HEK293T (cell line): ENCODE measurements around the gene SYNM.

Experiments used
- CTCF ChIA-PET: fragments of 350-600 bp; formaldehyde crosslinking; extraction: SDS; loops from one replicate; lab custom pipeline; 2021; ENCODE audit warnings: antibody characterized with exemption, inconsistent platforms; lab: Yijun Ruan, JAX
- POLR2A ChIA-PET: fragments of 350-600 bp; formaldehyde crosslinking; extraction: SDS; loops from one replicate; lab custom pipeline; 2020; ENCODE audit warnings: antibody characterized with exemption, inconsistent platforms; lab: Yijun Ruan, JAX
- DNase-seq: peaks from one replicate; pipeline ENCODE4 v3.0.0; 2012; ENCODE audit warnings: mixed read lengths; ENCODE audit errors: extremely low spot score
- ARNT ChIP-seq: fragments of 450-650 bp; IDR thresholded peaks from 2 replicates; pipeline ENCODE4 v1.6.1; 2017; ENCODE audit warnings: mild to moderate bottlenecking
- BHLHE40 ChIP-seq: fragments of 450-650 bp; IDR thresholded peaks from 2 replicates; pipeline ENCODE4 v1.6.1; 2016; ENCODE audit warnings: mild to moderate bottlenecking, moderate library complexity, borderline replicate concordance
- CTBP1 ChIP-seq: fragments of 450-650 bp; IDR thresholded peaks from 2 replicates; pipeline ENCODE4 v1.6.1; 2016; ENCODE audit warnings: borderline replicate concordance
- ELF4 ChIP-seq: fragments of 450-650 bp; IDR thresholded peaks from 2 replicates; pipeline ENCODE4 v1.6.1; 2017; ENCODE audit warnings: antibody characterized with exemption
- FOXA1 ChIP-seq: fragments of 450-650 bp; IDR thresholded peaks from 2 replicates; pipeline ENCODE4 v1.6.1; 2016; ENCODE audit warnings: mild to moderate bottlenecking
- FOXK2 ChIP-seq: fragments of 450-650 bp; IDR thresholded peaks from 2 replicates; pipeline ENCODE4 v1.6.1; 2016; ENCODE audit warnings: mild to moderate bottlenecking
- FOXM1 ChIP-seq: fragments of 450-650 bp; IDR thresholded peaks from 2 replicates; pipeline ENCODE4 v1.6.1; 2017; ENCODE audit warnings: mild to moderate bottlenecking, borderline replicate concordance
- HDGF ChIP-seq: fragments of 450-650 bp; IDR thresholded peaks from 2 replicates; pipeline ENCODE4 v1.6.1; 2017; ENCODE audit warnings: antibody characterized with exemption, borderline replicate concordance
- L3MBTL2 ChIP-seq: fragments of 450-650 bp; conservative IDR thresholded peaks from 2 replicates; pipeline ENCODE4 v1.6.1; 2016; ENCODE audit warnings: mild to moderate bottlenecking
- LEF1 ChIP-seq: fragments of 450-650 bp; IDR thresholded peaks from 2 replicates; pipeline ENCODE4 v1.6.1; 2017; ENCODE audit warnings: mild to moderate bottlenecking, borderline replicate concordance
- NFRKB ChIP-seq: fragments of 450-650 bp; IDR thresholded peaks from 2 replicates; pipeline ENCODE4 v1.6.1; 2016; ENCODE audit warnings: mild to moderate bottlenecking, moderate library complexity
- SP1 ChIP-seq: fragments of 450-650 bp; IDR thresholded peaks from 2 replicates; pipeline ENCODE4 v1.6.1; 2017
- SUZ12 ChIP-seq: fragments of 450-650 bp; IDR thresholded peaks from 2 replicates; pipeline ENCODE4 v1.6.1; 2016; ENCODE audit warnings: mild to moderate bottlenecking
- TARDBP ChIP-seq: fragments of 450-650 bp; IDR thresholded peaks from 2 replicates; pipeline ENCODE4 v1.6.1; 2016
- ZNF384 ChIP-seq: fragments of 450-650 bp; IDR thresholded peaks from 2 replicates; pipeline ENCODE4 v1.6.1; 2016
- TF ChIP-seq, protein P1 (sequence below): fragments of 450-650 bp; IDR thresholded peaks from 2 replicates; pipeline ENCODE4 v1.6.1; 2016

Gene SYNM

DNA sequence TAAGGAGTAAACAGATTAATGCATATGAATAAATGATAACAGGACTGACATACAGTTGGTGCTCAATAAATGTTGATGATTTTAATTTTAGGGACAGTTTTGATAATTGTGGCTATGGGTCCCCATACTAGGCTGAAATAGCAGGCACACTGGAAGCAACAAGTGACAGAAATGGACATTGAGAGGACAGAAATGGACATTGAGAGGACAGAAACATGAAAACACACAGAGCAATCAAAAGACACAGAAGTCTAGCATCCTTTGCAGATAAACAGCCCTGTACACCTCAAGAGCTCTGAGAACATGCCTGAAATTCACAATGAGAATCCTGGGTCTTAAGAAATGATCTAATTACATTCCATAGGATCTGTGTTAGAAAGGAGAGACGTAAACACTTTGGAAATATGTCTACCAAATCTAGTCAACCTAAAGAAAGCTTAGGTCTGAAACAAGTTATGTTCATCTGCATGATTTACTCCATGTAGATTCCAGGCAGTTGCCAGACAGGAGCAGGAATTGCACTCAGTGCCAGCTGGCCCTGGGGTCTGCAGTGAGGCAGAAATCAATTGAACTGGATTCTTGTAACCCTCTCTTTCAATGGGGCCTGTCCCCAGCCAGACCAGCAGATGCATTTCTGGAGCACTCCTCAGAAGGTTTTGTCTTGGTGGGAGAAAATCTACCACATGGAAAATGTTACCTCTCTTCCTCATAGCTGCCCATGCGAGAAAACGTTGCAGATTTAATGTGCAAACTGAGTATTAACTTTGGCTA lies 60.3 kb downstream of the SYNM start:
- POLR2A ChIA-PET: no interaction called here
- no peak for TF ChIP-seq SUZ12
- no peak for TF ChIP-seq SP1
- TF ChIP-seq ELF4: no peak
- TF ChIP-seq FOXM1: no peak
- TF ChIP-seq FOXA1: no peak
- TF ChIP-seq LEF1: no peak
- no peak for TF ChIP-seq FOXK2
- no peak for TF ChIP-seq TARDBP
- no peak for TF ChIP-seq CTBP1
- no peak for TF ChIP-seq HDGF
- TF ChIP-seq L3MBTL2: no peak
- TF ChIP-seq BHLHE40: no peak
- TF ChIP-seq, protein P1, sequence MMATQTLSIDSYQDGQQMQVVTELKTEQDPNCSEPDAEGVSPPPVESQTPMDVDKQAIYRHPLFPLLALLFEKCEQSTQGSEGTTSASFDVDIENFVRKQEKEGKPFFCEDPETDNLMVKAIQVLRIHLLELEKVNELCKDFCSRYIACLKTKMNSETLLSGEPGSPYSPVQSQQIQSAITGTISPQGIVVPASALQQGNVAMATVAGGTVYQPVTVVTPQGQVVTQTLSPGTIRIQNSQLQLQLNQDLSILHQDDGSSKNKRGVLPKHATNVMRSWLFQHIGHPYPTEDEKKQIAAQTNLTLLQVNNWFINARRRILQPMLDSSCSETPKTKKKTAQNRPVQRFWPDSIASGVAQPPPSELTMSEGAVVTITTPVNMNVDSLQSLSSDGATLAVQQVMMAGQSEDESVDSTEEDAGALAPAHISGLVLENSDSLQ: no peak
- no peak for TF ChIP-seq NFRKB
- TF ChIP-seq ARNT: no peak
- no peak for TF ChIP-seq ZNF384
- CTCF ChIA-PET: no interaction called here
- DNase-seq: no peak

DNA sequence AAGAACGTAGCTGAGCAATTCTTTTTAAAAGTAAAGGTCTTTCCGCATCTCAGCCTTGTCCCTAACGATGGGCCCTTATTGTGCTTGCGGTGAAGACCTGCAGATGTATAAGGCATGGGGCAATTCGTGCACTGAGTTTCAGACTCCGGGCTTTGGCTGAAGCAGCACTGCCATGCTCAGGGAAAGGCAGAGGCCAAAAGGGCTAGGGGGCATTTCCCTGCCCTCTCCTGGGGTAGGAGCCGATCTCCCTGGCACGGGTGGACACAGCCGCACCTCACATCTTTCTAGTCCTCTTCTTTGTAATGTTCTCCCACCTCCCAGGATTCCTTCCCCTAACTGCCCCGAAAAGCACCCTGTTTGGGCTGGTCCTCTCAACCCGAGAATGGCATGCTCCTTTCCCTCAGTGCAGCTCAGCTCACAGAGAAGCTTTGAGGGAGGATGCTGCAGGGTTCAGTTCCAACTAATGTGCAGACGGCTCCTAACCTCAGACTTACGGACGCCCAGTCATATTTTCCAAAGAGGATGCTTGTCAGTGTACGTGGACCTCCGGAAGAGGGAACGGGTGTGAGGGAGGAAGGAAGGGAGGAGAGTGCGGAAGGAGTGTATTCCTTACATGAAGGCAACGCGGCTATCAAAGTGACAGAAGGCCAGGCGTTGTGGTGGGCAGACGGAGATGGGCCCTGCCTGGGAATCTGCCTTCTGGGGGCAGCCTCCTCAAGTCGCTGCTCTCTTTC lies 61.2 kb downstream of the SYNM start:
- ChIA-PET POLR2A (no interaction called here), CTCF (no interaction called here)
- TF ChIP-seq L3MBTL2 (no peak), CTBP1 (no peak), FOXM1 (no peak), ELF4 (no peak), SUZ12 (no peak), FOXK2 (no peak), FOXA1 (no peak), BHLHE40 (no peak), SP1 (no peak), HDGF (no peak), TARDBP (no peak), NFRKB (no peak), ZNF384 (no peak), LEF1 (no peak), ARNT (no peak)
- TF ChIP-seq, protein P1: no peak
- DNase-seq: no peak

DNA sequence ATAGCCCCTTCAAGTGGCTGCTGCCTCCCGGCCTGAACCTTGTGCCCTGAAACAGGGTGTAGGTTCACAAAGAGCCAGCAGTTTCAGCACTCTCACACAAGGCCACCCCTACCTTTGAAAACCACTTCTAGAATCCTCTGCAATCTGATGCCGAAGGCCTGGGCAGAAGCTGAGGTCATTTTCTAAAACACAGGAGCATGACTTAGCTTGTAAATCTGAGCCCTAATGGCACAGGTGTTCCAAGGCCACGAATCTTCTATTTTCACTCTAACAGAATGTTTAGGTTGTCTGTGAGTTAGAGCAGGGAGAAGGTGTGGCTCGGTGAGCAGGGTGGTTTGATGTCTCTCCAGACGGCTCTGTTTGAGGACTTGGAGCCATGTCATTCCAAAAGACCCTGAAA lies 62.3 kb downstream of the SYNM start:
- no peak for DNase-seq
- TF ChIP-seq L3MBTL2 (no peak), HDGF (no peak), ARNT (no peak), CTBP1 (no peak), ZNF384 (no peak), FOXM1 (no peak), ELF4 (no peak), TARDBP (no peak), SUZ12 (no peak)
- POLR2A ChIA-PET: no interaction called here
- CTCF ChIA-PET: interaction anchor here (1.2 kb wide), 1 partner anchor 11 kb away, joined by 3 read pairs; no protein-coding TSS in a partner anchor

DNA sequence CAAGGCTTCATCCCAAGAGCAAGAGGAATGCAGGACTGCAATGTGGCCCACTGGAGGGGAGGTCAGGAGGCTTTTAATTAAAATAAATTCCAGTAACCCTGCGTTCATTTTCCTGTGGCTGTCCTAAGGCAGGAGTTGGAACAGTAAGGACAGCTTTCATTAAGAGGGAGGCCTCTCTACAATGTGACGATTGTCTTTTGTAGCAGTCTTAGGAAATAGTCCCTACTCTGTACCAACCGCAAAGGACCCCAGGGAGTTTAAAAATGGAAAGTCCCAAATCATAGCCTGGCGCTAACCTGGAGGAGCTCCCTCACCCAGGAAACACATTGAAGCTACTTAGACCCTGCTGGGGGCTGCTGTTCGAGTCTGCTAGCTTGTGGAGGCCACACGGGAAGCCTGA lies 62.8 kb downstream of the SYNM start:
- ChIA-PET CTCF (interaction anchor here (1.2 kb wide), 1 partner anchor 11 kb away, joined by 3 read pairs; no protein-coding TSS in a partner anchor), POLR2A (no interaction called here)
- DNase-seq: no peak
- TF ChIP-seq TARDBP (no peak), CTBP1 (no peak), NFRKB (no peak), FOXA1 (no peak), L3MBTL2 (no peak), SUZ12 (no peak), BHLHE40 (no peak), SP1 (no peak), ZNF384 (no peak), ARNT (no peak), FOXK2 (no peak)
- TF ChIP-seq, protein P1: no peak

DNA sequence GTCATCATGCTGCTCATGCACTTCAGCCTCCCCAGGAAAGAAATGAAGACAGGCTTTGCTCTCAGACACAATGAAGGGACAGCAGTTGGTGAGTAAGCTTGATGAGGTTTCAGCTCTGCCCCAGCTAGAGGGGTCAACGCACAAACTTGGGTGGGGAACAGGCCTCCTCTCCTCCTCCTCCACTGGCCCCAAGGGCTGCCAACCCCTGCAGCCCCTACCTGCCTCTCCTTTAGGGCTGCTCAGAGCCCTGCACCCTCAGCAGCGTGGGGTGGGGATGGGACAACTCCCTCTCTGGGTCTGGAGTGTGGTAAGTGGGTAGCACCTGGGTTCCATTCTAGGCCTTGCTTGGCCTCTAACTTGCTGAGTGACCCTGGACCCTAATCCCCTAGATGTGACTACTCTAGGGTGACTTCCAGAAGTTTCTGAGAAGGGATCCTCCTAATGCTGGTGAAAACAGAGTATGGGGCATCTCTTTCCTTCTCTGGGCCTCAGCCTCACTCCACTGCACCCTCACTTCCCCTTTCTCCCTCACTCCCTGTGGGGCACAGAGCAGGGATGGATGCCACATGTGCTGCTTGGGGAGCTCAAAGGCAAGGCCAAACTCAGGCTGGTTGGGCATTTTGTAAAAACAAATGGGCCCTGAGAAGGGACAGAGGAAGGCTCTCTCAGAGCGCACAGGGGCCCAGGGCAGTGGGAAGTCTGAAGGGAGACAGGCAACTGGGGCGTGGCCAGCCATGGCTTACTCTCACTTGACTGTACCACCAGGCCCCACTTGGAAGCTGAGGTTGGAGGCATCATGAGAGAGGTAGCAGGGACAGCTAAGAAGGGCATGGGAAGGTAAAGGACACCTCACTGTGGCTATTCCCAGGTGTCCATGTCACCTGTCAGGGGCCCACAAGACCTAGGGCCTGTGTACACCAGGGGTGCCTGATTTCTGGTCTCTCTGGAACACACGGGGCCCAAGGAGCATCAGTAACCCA lies 64.0 kb downstream of the SYNM start:
- no peak for DNase-seq
- POLR2A ChIA-PET: no interaction called here
- TF ChIP-seq CTBP1: no peak
- TF ChIP-seq HDGF: no peak
- TF ChIP-seq TARDBP: no peak
- no peak for TF ChIP-seq L3MBTL2
- no peak for TF ChIP-seq ARNT
- no peak for TF ChIP-seq SUZ12
- no peak for TF ChIP-seq FOXA1
- no peak for TF ChIP-seq FOXM1
- no peak for TF ChIP-seq LEF1
- TF ChIP-seq, protein P1: no peak
- no peak for TF ChIP-seq FOXK2
- TF ChIP-seq ZNF384: no peak
- no peak for TF ChIP-seq BHLHE40
- no peak for TF ChIP-seq NFRKB
- TF ChIP-seq ELF4: no peak
- no peak for TF ChIP-seq SP1
- CTCF ChIA-PET: no interaction called here
